CD4-positive, alpha-beta T cell treated with Interleukin-10 for 1 hour (primary cell): ENCODE measurements around the gene CALML3.

ENCODE experiments used
- DNase-seq: peaks from one replicate; pipeline ENCODE4 v3.0.0-alpha.2; 2020

The CALML3 gene

GRCh38 chr10:5528989-5529701 is 4.4 kb downstream of the CALML3 start:
- no peak for DNase-seq

DNA sequence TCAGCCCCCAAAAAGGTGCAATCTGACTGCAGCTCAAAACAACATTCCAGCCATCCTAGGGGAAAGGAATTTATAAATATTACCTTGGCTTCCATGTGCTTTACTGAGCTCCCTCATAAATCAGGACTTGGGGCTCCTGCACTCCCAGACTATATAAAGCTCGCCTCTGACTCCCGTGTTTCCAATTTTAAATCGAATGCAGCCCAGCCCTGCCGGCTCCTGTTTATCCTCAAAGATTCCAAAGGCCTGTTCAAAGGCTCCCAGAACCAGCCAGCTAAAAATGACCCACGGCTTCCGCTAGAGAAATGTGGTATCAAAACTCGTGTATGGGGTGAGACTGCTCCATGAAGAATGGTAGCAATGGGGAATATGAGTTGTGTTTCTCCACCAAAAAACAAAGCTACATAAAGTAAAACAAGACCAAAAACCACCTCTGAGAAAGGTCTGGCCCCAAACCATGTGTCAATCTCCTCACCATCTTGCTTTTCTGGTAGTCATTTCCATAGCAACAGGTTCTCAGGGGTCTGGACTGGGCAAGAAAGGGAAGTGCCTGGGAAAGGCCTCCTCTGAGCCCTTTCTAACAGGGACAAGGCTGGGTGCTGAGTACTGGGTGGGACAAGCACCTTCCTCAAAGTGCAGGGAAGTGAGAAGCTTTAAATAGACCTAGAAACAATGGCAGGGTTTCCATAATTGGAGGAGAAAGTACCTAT is 5.1 kb downstream of the CALML3 start:
- no peak for DNase-seq

DNA sequence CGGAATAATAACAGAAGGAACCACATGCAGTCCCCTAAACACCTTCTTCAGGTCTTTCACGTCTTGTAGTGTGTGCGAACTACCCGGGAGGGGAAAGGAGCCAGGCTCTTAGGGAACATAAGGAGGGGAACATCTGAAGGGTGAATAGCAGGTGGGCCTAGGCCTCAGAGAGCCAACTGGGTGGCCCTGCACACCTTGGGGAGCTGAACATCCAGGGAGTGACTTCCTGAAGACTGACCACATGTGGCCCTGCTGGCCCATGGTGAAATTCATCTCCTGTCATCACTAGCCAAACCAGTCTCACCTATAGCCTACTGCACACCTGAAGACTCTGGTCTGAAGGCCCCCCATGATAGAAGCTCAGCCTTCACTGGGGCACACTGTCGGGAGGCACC is 5.6 kb downstream of the CALML3 start:
- no peak for DNase-seq

GRCh38 chr10:5530846-5531557 is 6.2 kb downstream of the CALML3 start:
- DNase-seq = no peak

DNA sequence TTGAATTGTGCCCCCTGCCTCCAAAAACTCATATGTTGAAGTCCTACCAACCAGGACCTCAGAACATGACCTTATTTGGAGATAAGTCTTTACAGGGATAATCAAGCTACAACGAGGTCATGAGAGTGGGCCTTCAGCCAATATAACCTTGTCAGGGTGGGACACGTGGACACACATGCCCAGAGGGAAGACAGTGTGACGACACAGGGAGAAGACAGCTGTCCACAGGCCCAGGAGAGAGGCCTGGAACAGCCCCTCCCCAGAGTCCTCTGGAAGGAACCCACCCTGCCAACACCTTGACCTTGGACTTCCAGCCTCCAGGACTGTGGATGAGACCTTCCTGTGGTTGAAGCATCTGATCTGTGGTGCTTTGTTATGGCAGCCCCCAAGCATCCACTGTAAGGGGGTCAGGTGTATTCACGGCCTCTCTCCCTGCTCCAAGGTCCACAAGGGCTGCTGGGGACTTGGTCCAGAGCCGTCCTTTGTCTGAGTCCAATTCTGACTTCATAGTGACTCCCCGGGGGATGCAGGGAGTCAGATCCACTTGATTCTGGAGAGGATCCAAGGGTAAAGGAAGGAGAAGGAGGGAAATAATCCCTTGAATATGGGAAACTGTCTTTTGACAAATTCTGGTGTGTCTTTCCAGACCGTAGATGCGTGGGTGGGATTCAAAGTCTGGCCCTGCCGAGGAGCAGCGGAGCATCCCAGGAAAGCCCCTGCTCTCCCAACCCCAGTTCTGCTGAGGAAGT is 7.0 kb downstream of the CALML3 start:
- DNase-seq = no peak

GRCh38 chr10:5532307-5532605 is 7.5 kb downstream of the CALML3 start:
- no peak for DNase-seq

DNA sequence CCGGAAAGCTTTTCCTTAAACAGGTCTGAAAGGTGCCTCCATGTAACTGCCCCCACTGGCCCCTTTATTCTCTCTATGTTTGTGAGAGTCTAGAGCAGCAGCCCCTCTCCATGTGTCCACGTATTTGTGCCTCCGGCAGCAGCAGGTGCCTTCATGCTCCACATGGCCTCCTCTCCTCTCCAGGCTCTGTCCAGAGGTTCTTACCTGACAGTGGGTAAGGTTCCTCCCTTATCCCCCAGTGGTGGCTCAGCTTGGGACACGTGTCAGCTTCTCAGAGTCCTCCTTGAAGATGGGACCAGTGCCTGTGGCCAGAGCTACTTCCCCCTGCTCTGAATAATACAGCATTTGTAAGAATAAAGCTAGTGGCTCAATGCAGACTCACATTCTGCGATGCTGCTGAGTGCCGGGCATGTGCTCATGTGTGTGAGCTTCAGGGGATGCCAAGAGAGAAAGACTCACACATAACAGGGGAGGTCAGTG is 7.9 kb downstream of the CALML3 start:
- no peak for DNase-seq

- DNase-seq = no peak
Measured at GRCh38 chr10:5533098-5533731, 8.5 kb downstream of the CALML3 start.

- no peak for DNase-seq
Measured at GRCh38 chr10:5534051-5534821, 9.5 kb downstream of the CALML3 start.

DNA sequence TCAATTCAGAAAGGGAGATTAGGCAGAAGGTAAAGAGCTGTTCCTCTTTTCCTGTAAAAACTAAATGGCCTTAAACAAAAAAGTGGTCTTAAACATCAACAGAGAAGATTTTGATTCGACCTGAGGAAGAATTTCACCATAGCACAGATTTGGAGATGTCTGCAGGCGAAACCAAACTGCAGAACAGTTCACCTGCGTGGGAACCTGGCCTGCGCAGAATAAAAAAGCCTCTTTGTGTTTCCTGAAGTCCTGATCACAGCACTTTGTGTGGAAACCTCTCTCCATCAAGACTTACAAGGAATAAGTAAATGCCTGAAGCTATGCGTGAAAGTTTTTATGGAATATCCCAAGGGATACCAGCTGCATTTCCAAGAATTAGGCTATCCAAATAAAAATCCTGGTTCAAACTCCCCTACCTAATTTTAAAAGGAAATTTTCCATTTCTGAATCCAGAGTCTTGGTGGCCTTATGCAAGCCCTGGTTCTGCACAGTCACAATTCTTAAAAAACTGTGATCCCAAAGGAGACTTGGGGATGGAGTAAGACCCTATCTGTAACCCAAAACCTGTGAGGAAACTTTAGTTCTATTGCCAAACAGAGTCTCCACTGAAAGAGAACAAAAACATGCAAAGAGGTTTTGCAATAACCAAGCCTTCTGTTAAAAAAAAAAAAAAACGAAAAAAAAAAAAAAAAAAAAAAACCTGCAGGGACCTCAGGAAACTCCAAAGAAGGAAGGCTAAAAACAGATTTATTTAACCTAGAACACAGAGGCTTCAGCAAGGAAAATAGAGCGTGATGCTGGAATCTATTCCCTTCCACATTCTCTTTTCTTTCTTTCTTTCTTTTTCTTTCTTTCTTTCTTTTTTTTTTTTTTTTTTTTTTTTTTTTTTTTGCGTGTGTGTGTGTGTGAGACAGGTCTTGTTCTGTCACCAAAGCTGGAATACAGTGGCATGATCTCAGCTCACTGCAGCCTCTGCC is 10.4 kb downstream of the CALML3 start:
- DNase-seq = no peak

DNA sequence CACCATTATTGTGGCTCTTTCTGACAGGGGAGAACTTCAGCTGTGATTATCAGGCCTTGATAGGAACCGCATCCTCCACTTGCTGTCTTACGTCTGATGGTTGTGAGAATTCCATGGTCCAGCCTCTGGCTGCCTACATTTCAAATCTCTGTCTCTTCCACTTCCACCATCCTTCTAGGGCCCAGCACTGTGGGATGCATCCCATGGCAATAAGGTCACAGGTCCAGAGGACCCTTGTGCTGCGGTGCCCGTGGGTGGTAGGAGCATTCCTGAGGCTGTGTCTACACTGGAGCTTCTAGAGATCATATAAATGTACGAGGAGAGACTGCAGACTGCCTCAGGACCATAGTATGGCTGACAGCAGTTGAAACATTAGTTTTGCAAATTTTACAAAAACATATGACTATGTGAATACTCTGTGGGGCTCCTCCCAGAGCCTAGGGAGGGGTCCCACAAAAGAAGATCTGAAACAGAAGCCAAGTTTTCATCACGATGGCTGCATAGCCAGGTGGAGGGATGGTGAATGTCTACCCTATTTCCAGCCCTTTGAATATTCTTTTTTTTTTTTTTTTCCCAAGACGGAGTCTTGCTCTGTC is 11.8 kb downstream of the CALML3 start:
- DNase-seq = no peak

GRCh38 chr10:5537684-5538083 is 12.9 kb downstream of the CALML3 start:
- DNase-seq = no peak

DNA sequence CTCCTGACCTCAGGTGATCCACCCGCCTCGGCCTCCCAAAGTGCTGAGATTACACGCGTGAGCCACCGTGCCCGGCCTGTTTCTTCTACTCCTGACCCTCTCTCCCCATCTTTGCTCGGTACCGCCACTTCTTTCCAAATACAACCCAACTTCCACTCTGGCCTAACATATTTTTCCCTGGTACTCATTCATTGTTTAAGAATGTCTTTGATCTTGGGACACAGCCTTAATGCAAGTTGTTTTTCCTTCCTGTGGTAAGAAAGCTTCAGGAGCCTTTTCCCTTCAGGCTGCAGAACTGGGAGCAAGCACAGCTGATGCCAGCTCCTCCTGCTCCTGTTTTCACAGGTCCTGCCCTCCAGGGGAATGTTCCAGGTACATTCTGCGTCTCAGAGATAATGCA is 13.7 kb downstream of the CALML3 start:
- DNase-seq = no peak

DNA sequence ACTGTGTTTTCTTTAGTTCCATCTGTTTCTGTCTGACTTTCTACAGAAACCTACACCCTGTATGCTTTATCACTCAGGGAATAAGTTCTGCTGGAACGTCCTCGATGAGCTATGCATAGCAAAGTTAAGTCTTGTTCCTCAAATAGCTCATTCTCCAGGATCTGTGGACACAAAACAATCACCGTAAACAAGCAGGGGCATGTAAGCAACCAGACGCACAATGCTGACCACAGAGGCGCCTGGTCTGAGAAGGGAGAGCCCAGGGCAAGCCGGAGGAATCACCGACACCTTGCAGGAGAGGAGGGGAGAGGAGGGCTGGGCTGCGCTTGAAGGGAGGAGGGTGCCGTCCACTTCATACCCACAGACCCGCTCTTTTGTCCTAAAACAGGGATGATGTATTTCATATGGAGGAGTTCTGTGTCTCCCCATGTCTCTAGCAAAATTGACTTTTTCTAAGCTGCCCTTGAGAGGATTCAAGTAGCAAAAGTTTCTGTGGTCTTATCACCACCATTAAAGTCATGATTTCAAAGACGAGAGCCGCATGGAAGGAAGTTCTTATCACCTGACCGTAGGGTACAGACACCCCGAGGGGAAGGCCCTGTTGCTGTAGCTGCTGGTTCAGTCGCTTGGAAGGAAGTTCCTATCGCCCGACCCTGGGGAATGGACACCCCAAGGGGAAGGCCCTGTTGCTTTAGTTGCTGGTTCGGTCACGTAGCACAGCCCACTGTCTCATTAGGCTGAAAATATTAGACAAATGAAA is 14.3 kb downstream of the CALML3 start:
- DNase-seq = no peak

GRCh38 chr10:5540080-5540479 is 15.3 kb downstream of the CALML3 start:
- no peak for DNase-seq

- no peak for DNase-seq
Measured at GRCh38 chr10:5540891-5541290, 16.1 kb downstream of the CALML3 start.

GRCh38 chr10:5542100-5542499 is 17.3 kb downstream of the CALML3 start:
- no peak for DNase-seq

GRCh38 chr10:5543623-5544022 is 18.9 kb downstream of the CALML3 start:
- no peak for DNase-seq

DNA sequence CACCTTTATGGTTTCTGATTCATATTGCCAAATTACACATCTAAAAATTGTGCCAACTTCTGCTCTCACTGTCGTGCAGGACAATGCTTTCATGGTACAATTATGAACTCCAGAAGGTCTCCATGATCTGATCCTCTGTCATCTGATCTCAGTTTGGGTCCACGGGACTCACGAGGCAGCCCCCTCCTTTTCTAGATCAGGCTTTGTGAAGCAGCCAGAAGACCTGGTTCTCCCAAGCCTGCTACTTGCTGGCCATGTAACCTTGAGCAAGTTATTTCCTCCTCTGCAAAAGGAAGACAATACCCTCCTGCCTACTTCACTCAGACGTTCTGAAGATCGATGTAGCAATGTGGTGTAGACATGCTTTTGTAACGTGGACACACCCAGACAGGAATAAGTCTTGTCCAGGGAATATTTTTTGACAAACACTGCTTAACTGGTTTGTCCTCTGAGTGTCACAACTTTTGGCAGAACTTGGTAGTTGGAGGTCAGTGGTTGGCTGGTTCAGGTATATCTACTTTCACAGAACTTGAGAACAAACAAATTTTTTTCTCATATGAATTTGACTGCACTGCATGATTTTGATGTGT is 19.6 kb downstream of the CALML3 start:
- DNase-seq = no peak
